ENCODE measurements around the gene PARD6G.

- TF ChIP-seq CTCF (IDR thresholded peaks at IDR 0.05; ENCODE audit: low read length): no peak
- TF ChIP-seq EZH2 (IDR thresholded peaks at IDR 0.05; ENCODE audit: borderline replicate concordance, low read length): no peak
Measured at GRCh38 chr18:80159713-80160636, 87.3 kb downstream of the PARD6G start.

All from OCI-LY1 (cell line).